BLaER1 (cell line): ENCODE data around the gene CKS2.
A peak's percentile ranks its signal among the peaks of the same experiment; 100 is the strongest.
"Not testable (repeated sequence)": the region's sequence is repeated elsewhere in the genome, so short reads cannot be mapped to it uniquely, and the experiment has no call there.

ENCODE experiments used
- H3K27ac ChIP-seq: shearing (Covaris generic); formaldehyde crosslinking; 2 replicates; pipeline ENCODE4 v1.8.1; 2022
- H3K27me3 ChIP-seq: shearing (Covaris generic); formaldehyde crosslinking; 2 replicates; pipeline ENCODE4 v1.8.1; 2022
- H3K36me3 ChIP-seq: shearing (Covaris generic); formaldehyde crosslinking; 2 replicates; pipeline ENCODE4 v1.8.1; 2022
- H3K4me1 ChIP-seq: shearing (Covaris generic); formaldehyde crosslinking; 2 replicates; pipeline ENCODE4 v1.8.1; 2022
- H3K4me2 ChIP-seq: shearing (Covaris generic); formaldehyde crosslinking; 2 replicates; pipeline ENCODE4 v1.8.1; 2022
- H3K4me3 ChIP-seq: shearing (Covaris generic); formaldehyde crosslinking; 2 replicates; pipeline ENCODE4 v1.8.1; 2022
- H3K9ac ChIP-seq: shearing (Covaris generic); formaldehyde crosslinking; 2 replicates; pipeline ENCODE4 v1.8.1; 2022
- H3K9me3 ChIP-seq: shearing (Covaris generic); formaldehyde crosslinking; 2 replicates; pipeline ENCODE4 v1.8.1; 2022
- H4K20me1 ChIP-seq: shearing (Covaris generic); formaldehyde crosslinking; 2 replicates; pipeline ENCODE4 v1.8.1; 2022
- Cebpa-rat ChIP-seq: shearing (Covaris generic); IDR thresholded peaks from 2 replicates; pipeline ENCODE4 v1.8.1; 2022

Gene CKS2

DNA sequence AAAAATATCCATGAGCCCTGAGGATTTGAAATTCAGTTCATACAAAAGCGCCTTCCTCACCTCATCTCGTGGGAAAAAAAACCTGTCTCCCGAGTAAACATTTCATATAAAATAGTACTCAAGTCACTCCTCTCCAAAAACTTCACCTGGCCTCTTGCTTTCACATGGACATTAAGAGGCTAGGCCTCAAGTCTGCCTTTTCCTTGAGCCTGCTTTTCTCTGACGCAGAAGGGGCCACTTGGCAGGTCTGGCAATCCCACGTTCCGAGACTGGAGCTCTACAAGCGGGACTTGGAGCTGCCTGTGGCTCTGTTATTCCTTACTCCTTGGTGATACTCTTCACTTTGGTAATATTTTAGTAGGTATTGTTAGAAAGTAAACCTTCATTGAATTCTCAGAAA lies 26.9 kb upstream of the CKS2 start:
- H3K27me3 ChIP-seq = peaks cover 23% of the 10 kb centered on the region

DNA sequence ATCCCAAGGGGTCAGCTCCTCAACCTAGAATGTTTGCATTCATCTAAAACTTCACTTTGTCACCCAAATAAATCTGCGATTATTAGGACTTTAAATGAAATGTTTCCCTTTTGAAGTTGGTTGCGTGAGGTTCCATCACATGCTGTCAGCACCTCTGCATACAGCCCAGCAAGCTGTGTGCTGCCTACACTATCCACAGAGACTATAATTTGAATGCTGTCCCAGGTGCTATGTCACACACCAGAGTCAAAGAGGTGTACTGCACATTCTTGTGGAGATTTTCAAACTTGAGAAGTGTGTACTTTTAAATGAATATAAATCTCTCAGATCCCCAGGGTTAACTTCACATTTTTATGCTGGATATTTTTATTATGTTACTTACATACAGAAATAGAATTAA lies 19.3 kb upstream of the CKS2 start:
- Histone ChIP-seq H3K36me3 (no peaks in the 10 kb centered on the region), H3K9ac (no peak overlapping the region), H3K27ac (no peak overlapping the region), H3K4me1 (no peaks in the 10 kb centered on the region), H4K20me1 (no peaks in the 10 kb centered on the region), H3K4me2 (no peak overlapping the region), H3K9me3 (peaks cover 8% of the 10 kb centered on the region), H3K4me3 (no peak overlapping the region), H3K27me3 (no peaks in the 10 kb centered on the region)
- TF ChIP-seq Cebpa-rat = no peak

More for the DNA sequence above, 26.9 kb upstream of the CKS2 start:
- Histone ChIP-seq H3K4me2 (no peak overlapping the region), H3K36me3 (no peaks in the 10 kb centered on the region), H3K9me3 (peaks cover 7% of the 10 kb centered on the region; the same call in 1 of the 2 replicates), H3K4me3 (no peak overlapping the region), H4K20me1 (no peaks in the 10 kb centered on the region), H3K9ac (no peak overlapping the region), H3K27ac (no peak overlapping the region), H3K4me1 (peaks cover 5% of the 10 kb centered on the region)
- no peak for TF ChIP-seq Cebpa-rat

DNA sequence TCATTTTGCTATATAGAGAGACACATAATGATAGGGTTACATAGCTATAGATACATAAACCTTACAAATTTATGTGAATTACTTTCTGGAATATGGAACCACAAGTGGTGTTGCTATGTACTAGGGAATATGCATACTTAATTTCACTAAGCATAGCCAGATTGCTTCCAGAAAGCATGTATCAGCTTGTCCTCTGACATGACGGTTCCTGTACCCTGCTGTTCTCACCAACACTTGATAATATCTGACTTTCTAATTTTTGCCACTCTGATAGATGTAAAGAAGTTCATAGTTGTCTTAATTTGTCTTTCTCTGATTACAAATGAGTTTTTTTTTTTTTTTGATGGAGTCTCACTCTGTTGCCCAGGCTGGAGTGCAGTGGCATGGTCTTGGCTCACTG lies 18.0 kb upstream of the CKS2 start:
- H3K9me3 ChIP-seq = peaks cover 8% of the 10 kb centered on the region
- no peak for TF ChIP-seq Cebpa-rat
- H3K27ac ChIP-seq = no peak overlapping the region
- H4K20me1 ChIP-seq = no peaks in the 10 kb centered on the region
- H3K4me1 ChIP-seq = no peaks in the 10 kb centered on the region
- H3K4me2 ChIP-seq = no peak overlapping the region
- no peak overlapping the region for H3K4me3 ChIP-seq
- H3K27me3 ChIP-seq = no peaks in the 10 kb centered on the region
- no peaks in the 10 kb centered on the region for H3K36me3 ChIP-seq
- H3K9ac ChIP-seq = no peak overlapping the region

DNA sequence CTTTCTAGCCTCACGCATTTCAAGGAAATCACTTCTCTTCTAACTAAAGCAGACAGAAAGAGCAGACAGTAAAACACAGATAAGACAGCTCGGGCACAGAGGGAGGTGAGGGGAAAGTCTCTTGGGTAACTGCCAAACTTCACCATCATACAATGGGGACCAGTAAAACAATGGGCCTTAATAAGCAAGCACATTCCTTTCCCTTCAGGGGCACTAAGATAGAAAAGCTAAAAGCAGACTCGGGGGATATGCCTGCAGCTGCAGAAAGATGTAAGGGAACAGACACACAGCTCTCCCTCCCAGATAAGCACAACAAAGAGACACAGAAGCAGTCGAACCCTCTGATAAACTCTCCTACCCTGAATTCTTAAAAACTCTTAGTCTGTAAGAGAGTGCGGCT lies 15.6 kb upstream of the CKS2 start:
- H3K9me3 ChIP-seq = peaks cover 8% of the 10 kb centered on the region
- H3K36me3 ChIP-seq = no peaks in the 10 kb centered on the region
- no peak for TF ChIP-seq Cebpa-rat
- H3K27ac ChIP-seq = no peak overlapping the region
- no peak overlapping the region for H3K4me3 ChIP-seq
- H3K4me2 ChIP-seq = no peak overlapping the region
- no peaks in the 10 kb centered on the region for H4K20me1 ChIP-seq
- H3K4me1 ChIP-seq = no peaks in the 10 kb centered on the region
- H3K27me3 ChIP-seq = no peaks in the 10 kb centered on the region
- no peak overlapping the region for H3K9ac ChIP-seq

DNA sequence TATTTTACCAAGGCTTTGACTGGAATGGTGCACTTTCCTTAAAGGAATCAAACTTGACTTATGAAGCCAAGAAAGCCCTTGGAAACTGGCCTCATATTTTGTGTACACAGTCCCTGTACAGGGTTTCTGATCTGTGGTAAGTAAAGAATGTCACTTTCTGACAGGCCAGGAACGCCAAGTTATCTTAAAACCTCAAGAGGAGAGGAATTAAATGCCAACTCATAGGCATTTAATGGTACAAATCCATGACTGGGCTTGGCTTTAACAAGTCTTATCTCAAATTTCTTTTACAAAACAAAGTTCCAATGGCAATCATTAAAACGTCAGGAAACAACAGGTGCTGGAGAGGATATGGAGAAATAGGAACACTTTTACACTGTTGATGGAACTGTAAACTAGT lies 9.0 kb upstream of the CKS2 start:
- H3K4me3 ChIP-seq, H3K27ac ChIP-seq, H3K9me3 ChIP-seq, H3K36me3 ChIP-seq, H4K20me1 ChIP-seq, H3K4me1 ChIP-seq, H3K9ac ChIP-seq, H3K4me2 ChIP-seq, H3K27me3 ChIP-seq: not testable (repeated sequence)

DNA sequence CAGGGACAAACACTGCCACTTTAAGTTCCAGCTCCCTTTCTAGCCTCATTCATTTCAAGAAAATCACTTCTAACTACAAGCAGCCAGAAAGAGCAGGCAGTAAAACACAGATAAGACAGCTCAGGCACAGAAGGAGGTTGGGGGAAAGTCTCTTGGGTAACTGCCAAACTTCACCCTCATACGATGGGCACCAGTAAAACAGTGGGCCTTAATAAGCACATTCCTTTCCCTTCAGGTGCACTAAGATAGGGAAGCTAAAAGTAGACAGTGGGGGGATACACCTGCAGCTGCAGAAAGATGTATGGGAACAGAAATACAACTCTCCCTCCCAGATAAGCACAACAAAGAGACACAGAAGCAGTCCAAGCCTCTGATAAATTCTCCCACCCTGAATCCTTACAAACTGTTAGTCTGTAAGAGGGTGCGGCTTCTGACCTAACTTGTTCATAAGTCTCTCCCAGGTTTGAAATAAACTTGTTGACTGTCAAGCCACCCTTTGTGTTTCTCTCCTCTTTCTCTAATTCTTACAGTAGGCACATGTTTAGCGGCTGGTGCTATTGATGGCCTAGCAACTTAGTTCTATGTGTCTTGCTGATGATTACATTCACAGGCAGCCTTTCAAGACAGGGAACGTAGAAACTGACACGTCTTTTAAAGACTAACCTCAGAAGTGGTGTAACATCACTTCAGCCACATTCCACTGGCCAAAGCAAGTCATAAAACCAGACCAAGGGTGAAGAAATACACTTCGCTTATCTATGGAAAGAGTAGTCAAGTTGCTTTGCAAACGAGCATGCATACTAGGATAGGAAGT lies 6.8 kb upstream of the CKS2 start:
- Histone ChIP-seq H3K4me3 (no peak overlapping the region), H3K4me1 (peaks cover 11% of the 10 kb centered on the region; the same call in 1 of the 2 replicates), H3K4me2 (no peak overlapping the region), H3K27ac (no peak overlapping the region), H4K20me1 (no peaks in the 10 kb centered on the region), H3K27me3 (no peaks in the 10 kb centered on the region), H3K36me3 (no peaks in the 10 kb centered on the region), H3K9ac (no peak overlapping the region), H3K9me3 (no peaks in the 10 kb centered on the region)
- no peak for TF ChIP-seq Cebpa-rat

DNA sequence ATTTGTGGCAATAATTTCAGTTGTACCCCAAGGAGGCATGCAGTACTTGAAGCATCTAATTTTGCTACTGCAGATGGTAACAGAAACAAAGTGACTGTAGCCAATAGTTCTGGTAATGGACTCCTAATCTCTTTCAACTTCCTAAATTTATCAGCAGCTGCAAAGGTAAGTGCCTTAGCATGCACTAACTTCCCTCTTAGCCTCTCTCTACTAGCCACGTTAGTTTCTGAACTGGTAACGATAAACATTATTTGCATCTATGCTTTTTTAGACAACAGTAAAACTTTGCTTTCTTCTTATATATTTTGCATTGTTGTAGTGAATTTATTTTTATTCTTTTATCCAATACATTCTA lies 6.2 kb upstream of the CKS2 start:
- no peak for TF ChIP-seq Cebpa-rat
- H3K4me3 ChIP-seq = no peak overlapping the region
- no peaks in the 10 kb centered on the region for H4K20me1 ChIP-seq
- no peak overlapping the region for H3K4me2 ChIP-seq
- no peaks in the 10 kb centered on the region for H3K9me3 ChIP-seq
- H3K27ac ChIP-seq = no peak overlapping the region
- H3K36me3 ChIP-seq = no peaks in the 10 kb centered on the region
- peaks cover 17% of the 10 kb centered on the region for H3K4me1 ChIP-seq
- H3K9ac ChIP-seq = no peak overlapping the region
- no peaks in the 10 kb centered on the region for H3K27me3 ChIP-seq

DNA sequence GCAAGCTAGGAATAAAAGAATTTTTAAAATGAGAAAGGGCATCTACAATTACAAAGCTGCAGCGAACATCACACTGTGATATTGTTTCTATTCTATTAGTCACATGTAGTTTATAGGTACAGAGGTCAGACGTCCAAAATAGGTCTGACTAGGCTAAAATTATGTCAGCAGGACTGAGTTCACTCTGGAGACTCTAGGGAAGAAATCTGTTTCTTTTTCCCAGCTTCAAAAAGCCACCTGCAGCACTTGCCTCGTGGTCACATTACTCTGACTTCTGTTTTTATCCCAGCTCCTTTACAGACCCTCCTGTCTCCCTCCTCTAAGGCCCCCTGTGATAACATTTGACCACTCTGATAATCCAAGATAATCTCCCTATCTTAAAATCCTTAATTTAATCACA lies 5.1 kb upstream of the CKS2 start:
- Histone ChIP-seq H4K20me1 (no peaks in the 10 kb centered on the region), H3K36me3 (no peaks in the 10 kb centered on the region), H3K4me3 (no peak overlapping the region), H3K4me2 (no peak overlapping the region), H3K4me1 (peaks cover 20% of the 10 kb centered on the region), H3K9ac (no peak overlapping the region), H3K27ac (no peak overlapping the region), H3K9me3 (no peaks in the 10 kb centered on the region), H3K27me3 (no peaks in the 10 kb centered on the region)
- no peak for TF ChIP-seq Cebpa-rat

DNA sequence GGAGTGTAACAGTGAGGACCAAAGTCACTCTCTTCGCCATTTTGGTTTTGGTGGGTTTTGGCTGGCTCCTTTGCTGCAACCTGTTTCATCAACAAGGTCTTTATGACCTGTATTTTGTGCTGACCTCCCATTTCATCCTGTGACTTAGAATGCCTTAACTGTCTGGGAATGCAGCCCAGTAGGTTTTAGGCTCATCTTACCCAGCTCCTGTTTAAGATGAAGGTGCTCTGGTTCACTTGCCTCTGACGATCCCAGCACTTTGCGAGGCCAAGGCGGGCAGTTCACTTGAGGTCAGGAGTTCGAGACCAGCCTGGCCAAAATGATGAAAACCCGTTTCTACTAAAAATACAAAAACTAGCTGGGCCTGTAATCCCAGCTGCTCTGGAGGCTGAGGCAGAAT lies 1.8 kb upstream of the CKS2 start:
- Histone ChIP-seq H3K4me1 (peaks cover 34% of the 10 kb centered on the region), H3K27ac (no peak overlapping the region), H3K36me3 (0 out of 2 replicates have a peak, but pooled peaks cover 4% of the 10 kb centered on the region), H4K20me1 (peaks cover 29% of the 10 kb centered on the region), H3K4me3 (no peak overlapping the region), H3K9me3 (no peaks in the 10 kb centered on the region), H3K27me3 (no peaks in the 10 kb centered on the region), H3K9ac (no peak overlapping the region), H3K4me2 (peak overlapping the region; percentile 91)
- TF ChIP-seq Cebpa-rat = no peak

DNA sequence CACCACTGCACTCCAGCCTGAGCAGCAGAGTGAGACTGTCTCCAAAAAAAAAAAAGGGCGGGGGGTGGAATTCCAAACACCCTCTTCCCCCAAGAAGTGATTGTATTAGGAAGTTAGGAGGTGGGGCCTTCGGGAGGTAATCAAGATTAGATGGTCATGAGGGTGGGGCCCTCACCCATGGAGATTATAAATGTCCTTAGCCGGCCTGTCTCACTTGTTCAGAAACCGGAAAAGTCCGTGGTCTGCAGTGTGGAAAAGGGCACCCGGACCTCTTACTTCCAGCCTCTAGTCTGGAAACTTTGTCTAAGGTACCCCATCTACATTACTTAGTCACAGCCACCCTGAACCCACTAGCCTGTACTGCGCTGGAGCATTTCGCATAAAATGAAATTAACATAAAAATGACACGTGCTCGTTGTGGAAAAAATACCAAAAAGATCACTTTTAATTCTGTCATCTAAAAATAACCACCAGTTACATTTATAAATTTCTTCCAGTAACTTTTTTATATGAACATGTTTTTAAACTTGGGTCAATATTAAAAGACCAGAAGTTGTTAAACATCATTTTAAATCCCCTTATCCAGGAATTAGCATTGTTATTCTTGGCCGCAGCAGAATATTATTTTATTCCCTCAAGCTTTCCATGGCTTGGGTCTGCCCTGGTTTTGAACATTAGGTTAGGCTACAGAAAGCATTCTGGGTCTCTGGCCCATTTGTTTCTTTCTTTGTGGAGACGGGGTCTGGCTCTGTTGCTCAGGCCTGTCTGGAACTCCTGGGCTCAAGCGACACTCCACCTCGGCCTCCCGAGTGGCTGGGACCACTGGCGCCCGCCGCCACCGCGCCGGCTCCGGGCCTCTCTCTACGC lies 1.2 kb upstream of the CKS2 start:
- peak overlapping the region; percentile 91 for H3K4me2 ChIP-seq
- peaks cover 36% of the 10 kb centered on the region for H4K20me1 ChIP-seq
- H3K27me3 ChIP-seq = no peaks in the 10 kb centered on the region
- H3K4me1 ChIP-seq = peaks cover 41% of the 10 kb centered on the region
- H3K36me3 ChIP-seq = peaks cover 9% of the 10 kb centered on the region; the same call in 1 of the 2 replicates
- no peaks in the 10 kb centered on the region for H3K9me3 ChIP-seq
- H3K4me3 ChIP-seq = peak overlapping the region; percentile 93
- peak overlapping the region; percentile 100 for H3K27ac ChIP-seq
- H3K9ac ChIP-seq = peak overlapping the region; percentile 97
- no peak for TF ChIP-seq Cebpa-rat
